ENCODE data around the gene GAPVD1.
"Not testable (repeated sequence)": the region's sequence is repeated elsewhere in the genome, so short reads cannot be mapped to it uniquely, and the experiment has no call there.

GAPVD1 gene

GRCh38 chr9:125233678-125234077 is 27.9 kb upstream of the GAPVD1 start:
- no peaks in the 10 kb centered on the region for H3K27me3 ChIP-seq (ENCODE audit: control insufficient read depth, insufficient read depth, low read length)
- H2AFZ ChIP-seq = no peak overlapping the region
- no peak overlapping the region for H3K9ac ChIP-seq
- H3K9me3 ChIP-seq (ENCODE audit: control insufficient read depth, low read length) = no peaks in the 10 kb centered on the region
- TF ChIP-seq CTCF (IDR thresholded peaks at IDR 0.05) = no peak
- peaks cover 7% of the 10 kb centered on the region for H3K4me1 ChIP-seq
- H3K4me3 ChIP-seq (ENCODE audit: low read depth, low read length) = no peak overlapping the region
- peaks cover 5% of the 10 kb centered on the region for H3K79me2 ChIP-seq
- no peak overlapping the region for H3K27ac ChIP-seq
- no peak overlapping the region for H3K4me2 ChIP-seq (ENCODE audit: low read length)
- no peaks in the 10 kb centered on the region for H3K36me3 ChIP-seq (ENCODE audit: control insufficient read depth, insufficient read depth, low read length)

- not testable (repeated sequence) for H3K27me3 ChIP-seq (ENCODE audit: control insufficient read depth, insufficient read depth, low read length); H2AFZ ChIP-seq; H3K9ac ChIP-seq; H3K36me3 ChIP-seq (ENCODE audit: control insufficient read depth, insufficient read depth, low read length); H3K27ac ChIP-seq; H3K79me2 ChIP-seq; H3K4me3 ChIP-seq (ENCODE audit: low read depth, low read length); H3K9me3 ChIP-seq (ENCODE audit: control insufficient read depth, low read length); H3K4me2 ChIP-seq (ENCODE audit: low read length)
- H3K4me1 ChIP-seq = peaks cover 11% of the 10 kb centered on the region
These were observed 27.5 kb upstream of the GAPVD1 start for GRCh38 chr9:125234099-125234498.

DNA sequence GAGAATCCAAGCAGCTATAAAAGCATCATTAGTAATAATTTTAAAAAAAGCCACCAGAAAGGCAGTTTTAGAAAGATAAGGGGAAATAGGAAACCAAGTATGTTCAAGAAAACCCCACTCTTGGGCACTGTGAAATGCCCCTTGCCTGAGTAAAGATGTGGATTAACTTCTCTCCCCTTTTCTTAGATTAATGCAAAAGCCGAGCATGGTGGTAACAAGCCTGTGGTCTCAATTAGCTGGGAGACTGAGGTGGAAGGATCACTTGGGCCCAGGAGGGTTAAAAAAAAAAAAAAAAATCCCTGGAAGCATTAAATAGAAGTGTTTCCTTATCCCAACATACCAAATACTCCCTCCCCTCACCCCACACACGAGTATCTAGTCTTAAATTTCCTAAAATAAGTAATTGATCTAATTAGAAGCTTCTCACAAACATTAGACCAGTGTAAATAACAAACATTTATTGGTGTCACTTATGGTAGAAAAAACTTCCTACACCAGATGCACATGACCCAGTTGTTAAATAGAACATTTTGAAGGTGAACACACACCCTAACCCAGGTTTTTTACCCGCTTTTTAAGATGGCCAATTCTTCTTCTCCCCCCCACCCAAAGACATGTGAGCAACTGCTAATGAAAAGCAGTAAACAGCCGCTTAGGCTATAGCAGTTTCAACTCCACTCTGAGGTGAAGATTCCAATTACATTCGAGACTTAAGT is 25.7 kb upstream of the GAPVD1 start:
- Histone ChIP-seq H3K4me3 (ENCODE audit: low read depth, low read length) (no peak overlapping the region), H2AFZ (no peak overlapping the region), H3K27ac (no peak overlapping the region), H3K4me2 (ENCODE audit: low read length) (peak overlapping the region; percentile 25), H3K36me3 (ENCODE audit: control insufficient read depth, insufficient read depth, low read length) (no peaks in the 10 kb centered on the region), H3K9ac (no peak overlapping the region), H3K4me1 (peaks cover 13% of the 10 kb centered on the region), H3K9me3 (ENCODE audit: control insufficient read depth, low read length) (no peaks in the 10 kb centered on the region), H3K27me3 (ENCODE audit: control insufficient read depth, insufficient read depth, low read length) (no peaks in the 10 kb centered on the region), H3K79me2 (peaks cover 16% of the 10 kb centered on the region)
- TF ChIP-seq CTCF (IDR thresholded peaks at IDR 0.05) = no peak

DNA sequence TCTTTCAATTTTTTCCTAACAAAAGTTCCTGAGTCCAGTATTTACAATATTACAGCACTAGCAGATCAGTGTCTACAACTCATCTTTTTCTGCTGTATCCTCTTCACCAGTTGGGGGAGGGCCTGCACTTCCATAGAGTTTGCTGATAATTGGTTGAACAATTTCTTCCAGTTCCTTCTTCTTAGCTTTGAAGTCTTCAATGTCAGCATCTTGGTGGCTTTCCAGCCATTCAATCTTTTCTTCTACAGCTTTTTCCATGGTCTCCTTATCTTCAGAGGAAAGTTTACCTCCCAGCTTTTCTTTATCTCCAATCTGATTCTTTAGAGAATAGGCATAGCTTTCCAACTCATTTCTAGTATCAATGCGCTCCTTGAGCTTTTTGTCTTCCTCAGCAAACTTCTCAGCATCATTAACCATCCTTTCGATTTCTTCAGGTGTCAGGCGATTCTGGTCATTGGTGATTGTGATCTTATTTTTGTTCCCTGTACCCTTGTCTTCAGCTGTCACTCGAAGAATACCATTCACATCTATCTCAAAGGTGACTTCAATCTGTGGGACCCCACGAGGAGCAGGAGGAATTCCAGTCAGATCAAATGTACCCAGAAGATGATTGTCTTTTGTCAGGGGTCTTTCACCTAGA is 25.0 kb upstream of the GAPVD1 start:
- H3K27me3 ChIP-seq (ENCODE audit: control insufficient read depth, insufficient read depth, low read length); H3K27ac ChIP-seq; H3K9me3 ChIP-seq (ENCODE audit: control insufficient read depth, low read length); H2AFZ ChIP-seq; H3K36me3 ChIP-seq (ENCODE audit: control insufficient read depth, insufficient read depth, low read length); H3K4me3 ChIP-seq (ENCODE audit: low read depth, low read length); H3K9ac ChIP-seq: not testable (repeated sequence)
- peaks cover 16% of the 10 kb centered on the region for H3K79me2 ChIP-seq
- peaks cover 13% of the 10 kb centered on the region for H3K4me1 ChIP-seq
- peak overlapping the region; percentile 25 for H3K4me2 ChIP-seq (ENCODE audit: low read length)

DNA sequence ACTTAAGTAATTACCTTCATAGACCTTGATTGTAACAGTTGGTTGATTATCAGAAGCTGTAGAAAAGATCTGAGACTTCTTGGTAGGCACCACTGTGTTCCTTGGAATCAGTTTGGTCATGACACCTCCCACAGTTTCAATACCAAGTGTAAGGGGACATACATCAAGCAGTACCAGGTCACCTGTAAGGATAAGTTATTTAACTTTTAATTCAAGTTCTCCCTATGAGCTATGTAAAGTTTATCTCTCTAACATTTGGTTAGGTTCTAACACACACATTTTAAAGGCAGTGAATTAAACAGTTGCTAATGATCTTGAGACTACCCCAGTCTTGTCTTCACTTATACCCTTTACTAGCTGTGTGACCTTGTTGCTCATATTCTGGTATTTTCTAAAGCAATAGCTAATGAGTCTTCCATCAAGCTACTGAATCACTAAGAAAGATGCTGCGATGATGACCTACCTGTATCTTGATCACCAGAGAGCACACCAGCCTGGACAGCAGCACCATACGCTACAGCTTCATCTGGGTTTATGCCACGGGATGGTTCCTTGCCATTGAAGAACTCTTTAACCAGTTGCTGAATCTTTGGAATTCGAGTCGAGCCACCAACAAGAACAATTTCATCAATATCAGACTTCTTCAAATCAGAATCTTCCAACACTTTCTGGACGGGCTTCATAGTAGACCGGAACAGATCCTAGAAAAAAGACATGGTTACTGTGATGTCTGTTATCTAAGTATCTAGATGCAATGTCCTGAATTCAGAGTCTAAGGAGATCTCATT is 23.3 kb upstream of the GAPVD1 start:
- Histone ChIP-seq H3K27ac (no peak overlapping the region), H3K4me3 (ENCODE audit: low read depth, low read length) (no peak overlapping the region)

More for the DNA sequence above, 23.3 kb upstream of the GAPVD1 start:
- H2AFZ ChIP-seq = no peak overlapping the region
- H3K27me3 ChIP-seq (ENCODE audit: control insufficient read depth, insufficient read depth, low read length) = no peaks in the 10 kb centered on the region
- peaks cover 16% of the 10 kb centered on the region for H3K79me2 ChIP-seq
- no peaks in the 10 kb centered on the region for H3K9me3 ChIP-seq (ENCODE audit: control insufficient read depth, low read length)
- H3K4me2 ChIP-seq (ENCODE audit: low read length) = no peak overlapping the region
- H3K36me3 ChIP-seq (ENCODE audit: control insufficient read depth, insufficient read depth, low read length) = no peaks in the 10 kb centered on the region
- no peak overlapping the region for H3K9ac ChIP-seq
- no peak for TF ChIP-seq CTCF (IDR thresholded peaks at IDR 0.05)
- H3K4me1 ChIP-seq = peaks cover 16% of the 10 kb centered on the region

All from parathyroid adenoma (tissue), 2 donors.